A549 (cell line): ENCODE data around the gene POLR3H.

ENCODE experiments used
- EP300 ChIP-seq, 2 experiments: fragments of >200 bp; sonication (Bioruptor Twin); formaldehyde crosslinking; IDR thresholded peaks; 2 replicates in 1 of 2; 3 replicates in 1 of 2; pipeline ENCODE4 v1.6.1; 2016 to 2017
- JUN ChIP-seq, 2 experiments: fragments of >200 bp; sonication (Bioruptor Twin); formaldehyde crosslinking; IDR thresholded peaks; 2 replicates in 1 of 2; 3 replicates in 1 of 2; pipeline ENCODE4 v1.6.1; 2016 to 2017
- NR3C1 ChIP-seq: fragments of >200 bp; sonication (Bioruptor Twin); formaldehyde crosslinking; IDR thresholded peaks from 3 replicates; pipeline ENCODE4 v1.6.1; 2017
- PHF8 ChIP-seq: fragments of 200-600 bp; sonication (generic); IDR thresholded peaks from 2 replicates; pipeline ENCODE4 v1.6.1; 2016; ENCODE audit warnings: low read depth, mild to moderate bottlenecking, antibody characterized with exemption, moderate library complexity, borderline replicate concordance
- POLR2A ChIP-seq: IDR thresholded peaks from 2 replicates; pipeline ENCODE4 v1.6.1; 2012; ENCODE audit warnings: mild to moderate bottlenecking, low read length
- TF ChIP-seq, protein P1 (sequence below): fragments of >200 bp; sonication (Bioruptor Twin); formaldehyde crosslinking; IDR thresholded peaks from 3 replicates; pipeline ENCODE4 v1.5.1; 2016

DNA sequence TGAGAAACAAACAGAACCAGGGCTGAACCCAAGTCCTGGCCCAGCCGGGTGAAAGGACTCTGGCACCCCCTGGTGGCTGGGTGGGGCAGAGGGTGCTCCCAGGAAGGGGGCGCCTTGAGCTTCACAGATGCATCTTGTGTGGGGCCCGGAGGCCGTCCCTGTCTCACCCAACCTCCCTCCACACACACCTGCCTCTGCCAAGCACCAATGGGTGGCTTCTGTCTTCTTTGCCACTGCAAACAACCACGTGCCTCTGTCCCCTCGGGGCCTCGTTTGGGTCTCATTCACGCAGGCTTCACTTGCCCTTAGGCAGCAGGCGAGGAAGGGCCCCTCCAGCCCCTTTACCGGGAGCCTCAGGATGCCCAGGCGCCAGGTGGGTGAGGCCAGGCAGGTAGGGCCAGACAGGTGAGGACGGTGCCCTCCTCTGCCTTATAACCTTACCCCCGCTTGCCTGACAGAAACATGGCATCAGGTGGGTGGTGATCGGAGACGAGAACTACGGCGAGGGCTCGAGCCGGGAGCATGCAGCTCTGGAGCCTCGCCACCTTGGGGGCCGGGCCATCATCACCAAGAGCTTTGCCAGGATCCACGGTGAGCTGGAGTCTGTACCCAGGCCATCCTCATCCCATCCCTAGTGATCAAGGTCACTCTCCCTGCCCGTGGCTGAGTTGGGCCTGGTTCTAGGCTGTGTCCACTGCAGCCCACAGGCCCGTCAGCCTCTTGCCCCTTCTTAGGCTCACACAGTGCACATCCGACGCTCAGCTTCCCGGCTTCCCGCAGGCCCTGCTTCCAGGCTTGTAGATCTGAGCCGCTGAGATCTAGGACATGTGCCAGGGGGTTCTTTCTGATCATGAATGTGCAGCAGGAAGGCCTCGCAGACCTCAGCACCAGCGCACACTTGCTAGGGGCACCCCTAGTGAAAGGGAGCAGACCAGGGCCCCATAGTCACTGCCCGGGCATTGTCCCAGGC lies 17.2 kb downstream of the POLR3H start:
- TF ChIP-seq, protein P1, sequence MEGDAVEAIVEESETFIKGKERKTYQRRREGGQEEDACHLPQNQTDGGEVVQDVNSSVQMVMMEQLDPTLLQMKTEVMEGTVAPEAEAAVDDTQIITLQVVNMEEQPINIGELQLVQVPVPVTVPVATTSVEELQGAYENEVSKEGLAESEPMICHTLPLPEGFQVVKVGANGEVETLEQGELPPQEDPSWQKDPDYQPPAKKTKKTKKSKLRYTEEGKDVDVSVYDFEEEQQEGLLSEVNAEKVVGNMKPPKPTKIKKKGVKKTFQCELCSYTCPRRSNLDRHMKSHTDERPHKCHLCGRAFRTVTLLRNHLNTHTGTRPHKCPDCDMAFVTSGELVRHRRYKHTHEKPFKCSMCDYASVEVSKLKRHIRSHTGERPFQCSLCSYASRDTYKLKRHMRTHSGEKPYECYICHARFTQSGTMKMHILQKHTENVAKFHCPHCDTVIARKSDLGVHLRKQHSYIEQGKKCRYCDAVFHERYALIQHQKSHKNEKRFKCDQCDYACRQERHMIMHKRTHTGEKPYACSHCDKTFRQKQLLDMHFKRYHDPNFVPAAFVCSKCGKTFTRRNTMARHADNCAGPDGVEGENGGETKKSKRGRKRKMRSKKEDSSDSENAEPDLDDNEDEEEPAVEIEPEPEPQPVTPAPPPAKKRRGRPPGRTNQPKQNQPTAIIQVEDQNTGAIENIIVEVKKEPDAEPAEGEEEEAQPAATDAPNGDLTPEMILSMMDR, result peak; percentile 68
- TF ChIP-seq NR3C1 (no peak), EP300 (IDR thresholded peaks at IDR 0.05) (no peak), POLR2A (no peak), JUN (IDR thresholded peaks at IDR 0.05) (no peak), PHF8 (no peak)
